DMS114 treated with DMSO at 0.1 percent for 48 hours (cell line): Measurements from ENCODE around the gene NR2C1.

Experiments used
- DNase-seq: peaks from one replicate; lab custom pipeline; 2025; ENCODE audit not compliant: unreplicated experiment; lab: John Stamatoyannopoulos, UW

NR2C1 gene

GRCh38 chr12:95085612-95086011, 12.2 kb upstream of the NR2C1 start:
- DNase-seq = no peak

- DNase-seq = peak; percentile 95
Observed at GRCh38 chr12:95083938-95084337, 10.5 kb upstream of the NR2C1 start.

- DNase-seq = peak; percentile 90
Observed at GRCh38 chr12:95083471-95083870, 10.1 kb upstream of the NR2C1 start.

- DNase-seq = no peak
Observed at GRCh38 chr12:95077341-95077740, 3.9 kb upstream of the NR2C1 start.

- no peak for DNase-seq
Observed at GRCh38 chr12:95074766-95075165, 1.3 kb upstream of the NR2C1 start.

GRCh38 chr12:95073698-95074520, 491 bp upstream of the NR2C1 start:
- DNase-seq = no peak

- DNase-seq = no peak
Observed at GRCh38 chr12:95070378-95070777, 3.0 kb downstream of the NR2C1 start.

GRCh38 chr12:95066091-95066855, 7.1 kb downstream of the NR2C1 start:
- no peak for DNase-seq

- DNase-seq = no peak
Observed at GRCh38 chr12:95060951-95061350, 12.5 kb downstream of the NR2C1 start.

- no peak for DNase-seq
Observed at GRCh38 chr12:95059984-95060383, 13.4 kb downstream of the NR2C1 start.

GRCh38 chr12:95057424-95057823, 16.0 kb downstream of the NR2C1 start:
- no peak for DNase-seq

GRCh38 chr12:95055057-95055456, 18.4 kb downstream of the NR2C1 start:
- no peak for DNase-seq

GRCh38 chr12:95054206-95054605, 19.2 kb downstream of the NR2C1 start:
- no peak for DNase-seq

- DNase-seq = no peak
Observed at GRCh38 chr12:95051241-95051640, 22.2 kb downstream of the NR2C1 start.

GRCh38 chr12:95037906-95038305, 35.5 kb downstream of the NR2C1 start:
- no peak for DNase-seq

GRCh38 chr12:95034750-95035149, 38.7 kb downstream of the NR2C1 start:
- no peak for DNase-seq

- DNase-seq = no peak
Observed at GRCh38 chr12:95022477-95022876, 50.9 kb downstream of the NR2C1 start.

GRCh38 chr12:95017482-95017881, 55.9 kb downstream of the NR2C1 start:
- DNase-seq = no peak

GRCh38 chr12:95016120-95016519, 57.3 kb downstream of the NR2C1 start:
- no peak for DNase-seq

- DNase-seq = no peak
Observed at GRCh38 chr12:95014554-95014953, 58.9 kb downstream of the NR2C1 start.

- no peak for DNase-seq
Observed at GRCh38 chr12:95006206-95006605, 67.2 kb downstream of the NR2C1 start.

- DNase-seq = no peak
Observed at GRCh38 chr12:95004610-95005009, 68.8 kb downstream of the NR2C1 start.
